ENCODE measurements around the gene PCNX2.

Gene PCNX2

GRCh38 chr1:233055879-233056641 lies 239.5 kb downstream of the PCNX2 start:
- no peak for DNase-seq

- no peak for DNase-seq
Measured at GRCh38 chr1:233045588-233045987, 249.9 kb downstream of the PCNX2 start.

- DNase-seq, result no peak
Measured at GRCh38 chr1:233042834-233043233, 252.7 kb downstream of the PCNX2 start.

GRCh38 chr1:233040494-233040893 lies 255.0 kb downstream of the PCNX2 start:
- no peak for DNase-seq

- no peak for DNase-seq
Measured at GRCh38 chr1:233038581-233038980, 256.9 kb downstream of the PCNX2 start.

GRCh38 chr1:233037843-233038242 lies 257.7 kb downstream of the PCNX2 start:
- no peak for DNase-seq

- DNase-seq, result peak; percentile 70
Measured at GRCh38 chr1:233034836-233035235, 260.7 kb downstream of the PCNX2 start.

- no peak for DNase-seq
Measured at GRCh38 chr1:233033361-233033760, 262.2 kb downstream of the PCNX2 start.

GRCh38 chr1:233032916-233033315 lies 262.6 kb downstream of the PCNX2 start:
- no peak for DNase-seq

GRCh38 chr1:233031521-233031920 lies 264.0 kb downstream of the PCNX2 start:
- no peak for DNase-seq

GRCh38 chr1:233027046-233027445 lies 268.5 kb downstream of the PCNX2 start:
- no peak for DNase-seq

- DNase-seq, result no peak
Measured at GRCh38 chr1:233025567-233025966, 270.0 kb downstream of the PCNX2 start.

GRCh38 chr1:233025157-233025556 lies 270.4 kb downstream of the PCNX2 start:
- peak; percentile 90 for DNase-seq

GRCh38 chr1:233024199-233024598 lies 271.3 kb downstream of the PCNX2 start:
- DNase-seq, result no peak

GRCh38 chr1:233022246-233022645 lies 273.3 kb downstream of the PCNX2 start:
- DNase-seq, result no peak

GRCh38 chr1:233020426-233020825 lies 275.1 kb downstream of the PCNX2 start:
- DNase-seq, result peak; percentile 58

- peak; percentile 13 for DNase-seq
Measured at GRCh38 chr1:233019778-233020325, 275.7 kb downstream of the PCNX2 start.

- DNase-seq, result peak; percentile 9
Measured at GRCh38 chr1:233019083-233019482, 276.4 kb downstream of the PCNX2 start.

GRCh38 chr1:233016798-233017197 lies 278.7 kb downstream of the PCNX2 start:
- peak; percentile 14 for DNase-seq

- DNase-seq, result peak; percentile 42
Measured at GRCh38 chr1:233015965-233016364, 279.6 kb downstream of the PCNX2 start.

GRCh38 chr1:233012021-233012420 lies 283.5 kb downstream of the PCNX2 start:
- no peak for DNase-seq

- no peak for DNase-seq
Measured at GRCh38 chr1:233010146-233010545, 285.4 kb downstream of the PCNX2 start.

- no peak for DNase-seq
Measured at GRCh38 chr1:233006541-233006973, 289.0 kb downstream of the PCNX2 start.

- DNase-seq, result no peak
Measured at GRCh38 chr1:233006108-233006507, 289.4 kb downstream of the PCNX2 start.

- peak; percentile 86 for DNase-seq
Measured at GRCh38 chr1:233005703-233006102, 289.8 kb downstream of the PCNX2 start.
